GM12891 (cell line): ENCODE data around the gene CRPPA.

Experiments used
- DNase-seq: peaks from one replicate; pipeline ENCODE4 v3.0.0; 2011; ENCODE audit warnings: low spot score; ENCODE audit not compliant: insufficient read length
- FAIRE-seq: peaks from 2 replicates; lab custom pipeline; 2011; peaks lifted over from hg19 to GRCh38; lab: Jason Lieb, UNC
- PAX5 ChIP-seq: IDR thresholded peaks from 2 replicates; pipeline ENCODE4 v1.6.1; 2011; ENCODE audit warnings: low read length, moderate library complexity, mild to moderate bottlenecking; ENCODE audit not compliant: insufficient read depth, severe bottlenecking
- POLR2A ChIP-seq: IDR thresholded peaks from 2 replicates; pipeline ENCODE4 v1.6.1; 2011; ENCODE audit warnings: low read depth, low read length, control low read depth
- POLR2AphosphoS5 ChIP-seq: IDR thresholded peaks from 2 replicates; pipeline ENCODE4 v1.6.1; 2011; ENCODE audit warnings: low read depth, low read length, control low read depth
- POU2F2 ChIP-seq: IDR thresholded peaks from 2 replicates; pipeline ENCODE4 v1.6.1; 2011; ENCODE audit warnings: low read depth, mild to moderate bottlenecking, control low read depth, low read length, moderate library complexity
- SPI1 ChIP-seq: IDR thresholded peaks from 2 replicates; pipeline ENCODE4 v1.6.1; 2011; ENCODE audit warnings: low read depth, low read length, control low read depth
- TAF1 ChIP-seq: IDR thresholded peaks from 2 replicates; pipeline ENCODE4 v1.6.1; 2011; ENCODE audit warnings: low read depth, low read length, control low read depth

The CRPPA gene

GRCh38 chr7:16412274-16413254 lies 8.8 kb downstream of the CRPPA start:
- no peak for TF ChIP-seq PAX5
- TF ChIP-seq POU2F2 = no peak
- no peak for TF ChIP-seq POLR2AphosphoS5
- TF ChIP-seq SPI1 = no peak
- no peak for TF ChIP-seq POLR2A
- no peak for TF ChIP-seq TAF1
- FAIRE-seq = no peak
- DNase-seq = no peak

- FAIRE-seq (no peak), DNase-seq (no peak)
- TF ChIP-seq TAF1 (no peak), SPI1 (no peak), POLR2AphosphoS5 (no peak), POLR2A (no peak), PAX5 (no peak), POU2F2 (no peak)
Measured at GRCh38 chr7:16411391-16411790, 9.9 kb downstream of the CRPPA start.

DNA sequence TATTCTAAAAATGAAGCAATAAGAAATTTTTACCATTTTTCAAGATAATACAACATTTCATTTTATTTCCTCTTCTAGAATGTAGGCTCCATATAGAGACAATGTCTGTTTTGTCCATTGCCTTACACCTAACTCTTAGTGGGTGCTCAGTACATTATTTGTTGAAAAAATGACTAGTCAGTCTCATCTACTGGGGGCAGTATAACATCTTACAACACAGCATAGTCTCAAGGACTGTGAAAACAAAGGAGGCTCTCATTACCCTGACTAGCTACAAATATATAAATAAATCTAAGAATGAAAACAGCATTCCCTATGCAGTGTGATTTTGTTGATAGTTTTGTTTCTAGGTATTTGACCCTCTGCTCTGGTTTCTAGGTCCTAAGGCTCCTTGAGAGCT lies 11.6 kb downstream of the CRPPA start:
- TF ChIP-seq POU2F2 (no peak), PAX5 (no peak), POLR2AphosphoS5 (no peak), TAF1 (no peak), POLR2A (no peak), SPI1 (no peak)
- DNase-seq (no peak), FAIRE-seq (no peak)

- TF ChIP-seq POLR2AphosphoS5 = no peak
- TF ChIP-seq POU2F2 = no peak
- no peak for TF ChIP-seq TAF1
- TF ChIP-seq SPI1 = no peak
- TF ChIP-seq POLR2A = no peak
- TF ChIP-seq PAX5 = no peak
- DNase-seq (no peak), FAIRE-seq (no peak)
Measured at GRCh38 chr7:16404636-16405035, 16.7 kb downstream of the CRPPA start.

DNA sequence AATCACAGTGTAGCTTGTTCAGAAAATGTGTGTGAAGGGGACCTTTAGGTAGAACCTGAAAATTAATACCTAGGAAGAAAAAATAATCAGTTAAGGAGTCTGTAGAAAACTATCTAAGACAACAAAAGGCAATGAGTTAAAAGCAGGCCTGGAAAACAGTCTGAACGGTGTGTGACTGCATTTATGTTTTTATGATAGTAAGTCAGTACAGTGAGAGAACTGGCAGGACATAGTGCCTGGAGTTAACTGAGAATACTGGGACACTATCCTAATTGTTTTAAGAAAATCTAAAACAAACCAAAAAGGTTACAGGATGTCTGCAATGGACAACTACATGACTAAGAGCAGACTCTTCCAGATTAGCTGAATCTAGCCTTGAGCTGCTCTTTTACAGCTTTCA lies 17.9 kb downstream of the CRPPA start:
- FAIRE-seq = no peak
- no peak for DNase-seq
- TF ChIP-seq PAX5 (no peak), TAF1 (no peak), SPI1 (no peak), POU2F2 (no peak), POLR2A (no peak), POLR2AphosphoS5 (no peak)

- no peak for TF ChIP-seq POU2F2
- no peak for TF ChIP-seq PAX5
- no peak for TF ChIP-seq SPI1
- TF ChIP-seq POLR2AphosphoS5 = no peak
- no peak for TF ChIP-seq TAF1
- no peak for TF ChIP-seq POLR2A
- FAIRE-seq = no peak
- DNase-seq = no peak
Measured at GRCh38 chr7:16402940-16403339, 18.4 kb downstream of the CRPPA start.

- no peak for DNase-seq
- no peak for FAIRE-seq
- no peak for TF ChIP-seq SPI1
- TF ChIP-seq PAX5 = no peak
- no peak for TF ChIP-seq POU2F2
- no peak for TF ChIP-seq TAF1
- TF ChIP-seq POLR2A = no peak
- TF ChIP-seq POLR2AphosphoS5 = no peak
Measured at GRCh38 chr7:16402091-16402490, 19.2 kb downstream of the CRPPA start.

DNA sequence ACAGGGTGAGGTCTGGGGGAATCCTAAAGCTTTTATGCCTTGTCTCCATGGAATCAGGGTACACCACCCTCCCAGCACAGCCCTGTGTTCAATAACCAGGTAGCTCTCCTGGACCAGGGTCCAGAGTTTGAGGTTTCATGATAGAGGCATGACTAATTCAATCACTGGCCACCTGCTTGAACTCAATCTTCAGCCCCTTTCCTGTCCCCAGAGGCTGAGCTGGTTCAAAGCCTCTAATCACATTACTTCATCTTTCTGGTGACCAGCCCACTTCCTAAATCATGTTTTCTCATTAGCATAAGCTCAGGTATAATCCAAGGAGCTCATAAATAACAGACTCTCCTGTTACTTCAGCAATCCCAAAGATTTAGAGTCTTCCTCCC lies 20.5 kb downstream of the CRPPA start:
- FAIRE-seq = no peak
- TF ChIP-seq POLR2AphosphoS5 = no peak
- no peak for TF ChIP-seq POLR2A
- TF ChIP-seq POU2F2 = no peak
- no peak for TF ChIP-seq SPI1
- TF ChIP-seq TAF1 = no peak
- no peak for TF ChIP-seq PAX5
- no peak for DNase-seq
